Spleen (tissue), 11 donors: ENCODE data around the gene TRIM28. TPM values are rescaled to one million over a fixed set of nuclear protein-coding genes. Genes with fewer than 3 reads are reported as not detected.
A peak's percentile ranks its signal among the peaks of the same experiment; 100 is the strongest.
"Not testable (repeated sequence)": the region's sequence is repeated elsewhere in the genome, so short reads cannot be mapped to it uniquely, and the experiment has no call there.

Source experiments
- DNase-seq: peaks from one replicate; pipeline ENCODE4 v3.0.0-alpha.2; 2020
- H3K27ac ChIP-seq, 8 donors: fragments of 200-600 bp; sonication (generic) in 7 of 8; 1 replicate in 4 of 8; 2 replicates in 4 of 8; pipeline versions ENCODE4 v1.5.0 to v1.8.0; 2016 to 2021; ENCODE audit warnings: inconsistent platforms in 4 of 8, mild to moderate bottlenecking in 4 of 8, moderate library complexity in 1 of 8
- H3K27me3 ChIP-seq, 7 donors: fragments of 200-600 bp; sonication (generic) in 6 of 7; replicated peaks in 1 of 7; 1 replicate in 4 of 7; 2 replicates in 3 of 7; pipeline versions ENCODE4 v1.5.0 to v1.8.0; 2016 to 2021; ENCODE audit warnings: inconsistent platforms in 3 of 7, mild to moderate bottlenecking in 1 of 7
- H3K36me3 ChIP-seq, 6 donors: fragments of 200-600 bp; sonication (generic) in 5 of 6; 1 replicate in 4 of 6; 2 replicates in 2 of 6; pipeline versions ENCODE4 v1.5.0 to v1.8.0; 2016 to 2021; ENCODE audit warnings: inconsistent platforms in 2 of 6
- H3K4me1 ChIP-seq, 6 donors: fragments of 200-600 bp; sonication (generic) in 5 of 6; 1 replicate in 3 of 6; 2 replicates in 3 of 6; pipeline versions ENCODE4 v1.5.0 to v1.8.0; 2016 to 2021; ENCODE audit warnings: inconsistent platforms in 3 of 6
- H3K4me3 ChIP-seq, 8 donors: fragments of 200-600 bp; sonication (generic) in 7 of 8; 1 replicate in 4 of 8; 2 replicates in 4 of 8; pipeline versions ENCODE4 v1.5.0 to v1.8.0; 2016 to 2021; ENCODE audit warnings: inconsistent platforms in 4 of 8, mild to moderate bottlenecking in 4 of 8, moderate library complexity in 2 of 8
- H3K9me3 ChIP-seq, 8 donors: fragments of 200-600 bp; sonication (generic) in 7 of 8; 1 replicate in 4 of 8; 2 replicates in 4 of 8; pipeline versions ENCODE4 v1.5.0 to v1.8.0; 2016 to 2021; ENCODE audit warnings: inconsistent platforms in 4 of 8
- POLR2A ChIP-seq, 3 donors: fragments of 450-650 bp; IDR thresholded peaks; one replicate each; pipeline ENCODE4 v1.5.1; 2017; ENCODE audit warnings: antibody characterized with exemption in 3 of 3, mild to moderate bottlenecking in 1 of 3
- POLR2AphosphoS5 ChIP-seq, 3 donors: sonication (generic); formaldehyde crosslinking; IDR thresholded peaks; one replicate each; pipeline ENCODE4 v1.5.1; 2017; ENCODE audit warnings: antibody characterized with exemption in 3 of 3
- WGBS, 5 donors: extraction: QIAGEN DNeasy Blood & Tissue Kit in 3 of 5; methylation state at CpG; one replicate each; pipeline versions ENCODE4 v1.1.5 to v1.1.7; 2013 to 2018; 5-methylcytosine and 5-hydroxymethylcytosine counted together
- intact Hi-C: fragments of 100-400 bp; cut with DNase I; formaldehyde crosslinking; loops from one replicate; pipeline ENCODE4 v1.15.0; 2023; ENCODE audit warnings: low total_unique reads
- polyA plus RNA-seq, 3 donors: library from polyadenylated mRNA; stranded (reverse); fragments of 200-250 nt; gene quantifications; one replicate each; pipeline ENCODE4 v1.2.1, GENCODE V29; 2013
- total RNA-seq, 7 donors: library from RNA; depleted of rRNA in 3 of 7; stranded (reverse); fragments of >200 nt in 3 of 7; fragmentation: NEBNext Ultra II Directional in 4 of 7; extraction: Animal tissue kit (Norgen Biotek cat#: 25700) in 4 of 7; gene quantifications; one replicate each; pipeline versions ENCODE4 v1.1.0 to v1.2.1, GENCODE V29; 2016 to 2021
- TF ChIP-seq, protein P1 (sequence below), 11 experiments: fragments of 200-600 bp in 7 of 11; fragments of 450-650 bp in 4 of 11; sonication (generic) in 4 of 11; IDR thresholded peaks in 8 of 11; conservative IDR thresholded peaks in 3 of 11; 1 replicate in 7 of 11; 2 replicates in 4 of 11; pipeline versions ENCODE4 v1.4.0 to v1.8.0; 2016 to 2021; ENCODE audit warnings: antibody characterized with exemption in 11 of 11, inconsistent platforms in 4 of 11, mild to moderate bottlenecking in 1 of 11
- donor health status: healthy with polysubstance abuse.
- donor health status: DM: no; HTN: no; CAD: no; lungs with moderate emphysema.
- donor health status: DM: no; HTN: no; CAD: no.
- donor health status: Bipolar disorder and iron deficiency.
- donor health status: healthy.
- donor health status: DM: no; HTN: no; CAD: no.
- donor health status: DM: yes; HTN: yes; CAD: no.

TRIM28 gene
- total and polyA plus RNA-seq, 10 donors, result 181 to 294 (median 232) TPM

- Histone ChIP-seq H3K27me3 (no peaks in the 10 kb centered on the region), H3K4me3 (peak overlapping the region; percentile 40 to 75 (median 50)), H3K36me3 (no peaks in the 10 kb centered on the region), H3K4me1 (peaks cover 9 to 29% (median 17%) of the 10 kb centered on the region in 6 donors), H3K9me3 (peaks cover 0 to 20% (median 6%) of the 10 kb centered on the region in 8 donors), H3K27ac (peak overlapping the region; percentile 74 to 91 (median 86))
- DNase-seq, result peak; percentile 98
- TF ChIP-seq POLR2AphosphoS5 (IDR thresholded peaks at IDR 0.05) (peak; percentile 92 to 94 (median 92)), POLR2A (IDR thresholded peaks at IDR 0.05) (no peak)
- TF ChIP-seq, protein P1, sequence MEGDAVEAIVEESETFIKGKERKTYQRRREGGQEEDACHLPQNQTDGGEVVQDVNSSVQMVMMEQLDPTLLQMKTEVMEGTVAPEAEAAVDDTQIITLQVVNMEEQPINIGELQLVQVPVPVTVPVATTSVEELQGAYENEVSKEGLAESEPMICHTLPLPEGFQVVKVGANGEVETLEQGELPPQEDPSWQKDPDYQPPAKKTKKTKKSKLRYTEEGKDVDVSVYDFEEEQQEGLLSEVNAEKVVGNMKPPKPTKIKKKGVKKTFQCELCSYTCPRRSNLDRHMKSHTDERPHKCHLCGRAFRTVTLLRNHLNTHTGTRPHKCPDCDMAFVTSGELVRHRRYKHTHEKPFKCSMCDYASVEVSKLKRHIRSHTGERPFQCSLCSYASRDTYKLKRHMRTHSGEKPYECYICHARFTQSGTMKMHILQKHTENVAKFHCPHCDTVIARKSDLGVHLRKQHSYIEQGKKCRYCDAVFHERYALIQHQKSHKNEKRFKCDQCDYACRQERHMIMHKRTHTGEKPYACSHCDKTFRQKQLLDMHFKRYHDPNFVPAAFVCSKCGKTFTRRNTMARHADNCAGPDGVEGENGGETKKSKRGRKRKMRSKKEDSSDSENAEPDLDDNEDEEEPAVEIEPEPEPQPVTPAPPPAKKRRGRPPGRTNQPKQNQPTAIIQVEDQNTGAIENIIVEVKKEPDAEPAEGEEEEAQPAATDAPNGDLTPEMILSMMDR (IDR thresholded peaks at IDR 0.05 in 8 of 11, conservative IDR thresholded peaks at IDR 0.05 in 3 of 11), result peak in 7 of 11 experiments; percentile 27 to 50 (median 34)
- intact Hi-C loops, result no loop called here
- 2 to 4% (median 3%) methylated on average over 32 to 60 of the region's 60 CpGs for WGBS, 5 donors
Observed at GRCh38 chr19:58499021-58499927, 44.6 kb upstream of the TRIM28 start.

GRCh38 chr19:58500242-58500641 is 43.6 kb upstream of the TRIM28 start:
- H3K27ac ChIP-seq, result peak overlapping the region in 3 of 8 donors; percentile 87 to 89 (median 87)
- H3K27me3 ChIP-seq, result no peaks in the 10 kb centered on the region
- TF ChIP-seq POLR2AphosphoS5 (IDR thresholded peaks at IDR 0.05), result no peak
- TF ChIP-seq, protein P1 (IDR thresholded peaks at IDR 0.05 in 8 of 11, conservative IDR thresholded peaks at IDR 0.05 in 3 of 11), result no peak
- no peak for TF ChIP-seq POLR2A (IDR thresholded peaks at IDR 0.05)
- no peaks in the 10 kb centered on the region for H3K36me3 ChIP-seq
- 93 to 97% (median 96%) methylated on average over 8 to 14 of the region's 14 CpGs for WGBS, 5 donors
- intact Hi-C loops, result no loop called here
- DNase-seq, result no peak
- peaks cover 0 to 20% (median 6%) of the 10 kb centered on the region in 8 donors for H3K9me3 ChIP-seq
- H3K4me1 ChIP-seq, result peaks cover 9 to 29% (median 17%) of the 10 kb centered on the region in 6 donors
- H3K4me3 ChIP-seq, result peak overlapping the region in 3 of 8 donors; percentile 50 to 75 (median 54)

- H3K4me1 ChIP-seq, H3K4me3 ChIP-seq, DNase-seq, H3K36me3 ChIP-seq, H3K27ac ChIP-seq, H3K27me3 ChIP-seq, intact Hi-C loops: not testable (repeated sequence)
- peaks cover 0 to 31% (median 16%) of the 10 kb centered on the region in 8 donors for H3K9me3 ChIP-seq
- WGBS, 5 donors, result 78 to 84% (median 80%) methylated on average over 7 to 8 of the region's 8 CpGs
Observed at GRCh38 chr19:58507602-58508223, 36.2 kb upstream of the TRIM28 start.

DNA sequence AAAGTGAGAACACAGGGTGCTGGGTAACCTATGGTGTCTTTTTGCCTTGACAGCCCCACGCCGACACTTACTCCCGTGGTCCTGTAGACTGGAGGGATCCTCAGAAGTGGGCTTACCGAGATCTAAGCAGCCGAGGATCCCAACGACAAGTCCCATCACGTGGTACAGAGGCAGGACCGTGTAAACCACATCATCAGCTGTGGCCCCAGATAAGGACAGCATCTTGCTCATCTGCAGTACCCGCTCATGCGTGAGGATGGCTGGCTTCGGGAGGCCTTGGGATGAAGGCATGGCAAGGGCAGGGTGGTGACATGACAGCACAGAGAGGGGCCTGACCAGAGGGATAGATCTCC is 34.2 kb upstream of the TRIM28 start:
- Histone ChIP-seq H3K27me3 (no peaks in the 10 kb centered on the region), H3K27ac (no peak overlapping the region), H3K9me3 (peaks cover 0 to 31% (median 16%) of the 10 kb centered on the region in 8 donors), H3K4me1 (peaks cover 9 to 17% (median 15%) of the 10 kb centered on the region in 6 donors), H3K36me3 (peaks cover 0 to 5% (median 0%) of the 10 kb centered on the region in 6 donors), H3K4me3 (no peak overlapping the region)
- WGBS, 5 donors, result 80 to 93% (median 87%) methylated on average over 11 of the region's 11 CpGs
- TF ChIP-seq POLR2A (IDR thresholded peaks at IDR 0.05), result no peak
- TF ChIP-seq, protein P1 (IDR thresholded peaks at IDR 0.05 in 8 of 11, conservative IDR thresholded peaks at IDR 0.05 in 3 of 11), result no peak
- TF ChIP-seq POLR2AphosphoS5 (IDR thresholded peaks at IDR 0.05), result peak in 1 of 3 donors; percentile 12
- DNase-seq, result no peak
- intact Hi-C loops, result no loop called here
